ENCODE results near the gene SEC11C. TPM values are rescaled to one million over a fixed set of nuclear protein-coding genes. Genes with fewer than 3 reads are reported as not detected.

Gene SEC11C
- total and polyA plus RNA-seq, 12 donors, result 31.5 to 392 (median 58.7) TPM

- intact Hi-C loops (cut with DNase I), result no loop called here
- H3K4me1 ChIP-seq (replicated peaks in 1 of 2), result no peaks in the 10 kb centered on the region
- TF ChIP-seq, protein P1, sequence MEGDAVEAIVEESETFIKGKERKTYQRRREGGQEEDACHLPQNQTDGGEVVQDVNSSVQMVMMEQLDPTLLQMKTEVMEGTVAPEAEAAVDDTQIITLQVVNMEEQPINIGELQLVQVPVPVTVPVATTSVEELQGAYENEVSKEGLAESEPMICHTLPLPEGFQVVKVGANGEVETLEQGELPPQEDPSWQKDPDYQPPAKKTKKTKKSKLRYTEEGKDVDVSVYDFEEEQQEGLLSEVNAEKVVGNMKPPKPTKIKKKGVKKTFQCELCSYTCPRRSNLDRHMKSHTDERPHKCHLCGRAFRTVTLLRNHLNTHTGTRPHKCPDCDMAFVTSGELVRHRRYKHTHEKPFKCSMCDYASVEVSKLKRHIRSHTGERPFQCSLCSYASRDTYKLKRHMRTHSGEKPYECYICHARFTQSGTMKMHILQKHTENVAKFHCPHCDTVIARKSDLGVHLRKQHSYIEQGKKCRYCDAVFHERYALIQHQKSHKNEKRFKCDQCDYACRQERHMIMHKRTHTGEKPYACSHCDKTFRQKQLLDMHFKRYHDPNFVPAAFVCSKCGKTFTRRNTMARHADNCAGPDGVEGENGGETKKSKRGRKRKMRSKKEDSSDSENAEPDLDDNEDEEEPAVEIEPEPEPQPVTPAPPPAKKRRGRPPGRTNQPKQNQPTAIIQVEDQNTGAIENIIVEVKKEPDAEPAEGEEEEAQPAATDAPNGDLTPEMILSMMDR (IDR thresholded peaks at IDR 0.05), result no peak
- no peak for TF ChIP-seq POLR2A (IDR thresholded peaks at IDR 0.05)
- WGBS, 4 donors, result 67 to 73% (median 69%) methylated on average over 6 of the region's 6 CpGs
- H3K4me3 ChIP-seq, result no peak overlapping the region
- H3K27ac ChIP-seq, result no peak overlapping the region
- no peak for DNase-seq
- no peaks in the 10 kb centered on the region for H3K27me3 ChIP-seq
- no peaks in the 10 kb centered on the region for H3K9me3 ChIP-seq (replicated peaks in 1 of 3)
- H3K36me3 ChIP-seq (replicated peaks in 1 of 2), result no peaks in the 10 kb centered on the region
These were observed 67.8 kb downstream of the SEC11C start for GRCh38 chr18:59207506-59207905.

Other genes with a start within 250 kb of the SEC11C start
- gene GRP, start 80.3 kb downstream of the SEC11C start, total RNA-seq, result under 1 TPM in 1 of 9 donors, not detected in 8; 0.74 TPM
- gene GRP, start 80.3 kb downstream of the SEC11C start, polyA plus RNA-seq, result 1 to 10 TPM in 1 of 3 donors, under 1 TPM in 1, not detected in 1; 0.20 to 1.2 TPM
- gene RAX, start 133.6 kb downstream of the SEC11C start, total RNA-seq, result not detected
- gene RAX, start 133.6 kb downstream of the SEC11C start, polyA plus RNA-seq, result not detected
- under 1 TPM in 1 of 9 donors, not detected in 8; 0.11 TPM for gene CPLX4, start 178.8 kb downstream of the SEC11C start, total RNA-seq
- gene CPLX4, start 178.8 kb downstream of the SEC11C start, polyA plus RNA-seq, result not detected
- gene LMAN1, start 219.4 kb downstream of the SEC11C start, total RNA-seq, result 100 to 1,000 TPM in 4 of 9 donors, 10 to 100 TPM in 5; 75.9 to 186 (median 90.2) TPM
- 100 to 1,000 TPM in 1 of 3 donors, 10 to 100 TPM in 2; 14.3 to 102 (median 20.2) TPM for gene LMAN1, start 219.4 kb downstream of the SEC11C start, polyA plus RNA-seq

All from adrenal gland (tissue), 12 donors.